OCI-LY1 (cell line): ENCODE measurements around the gene PTPRT.

ENCODE experiments used
- H2AFZ ChIP-seq: fragments of 200-600 bp; sonication (generic), shearing (Covaris generic); 2 replicates; pipeline ENCODE4 v1.6.0; 2014; ENCODE audit warnings: antibody characterized with exemption, mild to moderate bottlenecking, low read length
- H3F3A ChIP-seq: fragments of 200-600 bp; sonication (generic), shearing (Covaris generic); 2 replicates; pipeline ENCODE4 v1.6.0; 2014; ENCODE audit warnings: mild to moderate bottlenecking, antibody characterized with exemption, low read length, moderate library complexity; ENCODE audit not compliant: insufficient read depth
- H3K27ac ChIP-seq: fragments of 200-600 bp; sonication (generic); 2 replicates; pipeline ENCODE4 v1.5.1; 2014; ENCODE audit warnings: low read length, mixed run types, mild to moderate bottlenecking, low read depth; ENCODE audit not compliant: poor library complexity, severe bottlenecking
- H3K27me3 ChIP-seq: fragments of 200-600 bp; sonication (generic); 2 replicates; pipeline ENCODE4 v1.6.0; 2014; ENCODE audit warnings: antibody characterized with exemption, mild to moderate bottlenecking, low read length, moderate library complexity; ENCODE audit not compliant: insufficient read depth
- H3K36me3 ChIP-seq: fragments of 200-600 bp; sonication (generic); 2 replicates; pipeline ENCODE4 v1.6.1; 2014; ENCODE audit warnings: mild to moderate bottlenecking, antibody characterized with exemption, low read length, moderate library complexity, mixed read lengths; ENCODE audit not compliant: insufficient read depth
- H3K4me1 ChIP-seq: fragments of 200-600 bp; sonication (generic); 2 replicates; pipeline ENCODE4 v1.5.1; 2014; ENCODE audit warnings: mild to moderate bottlenecking, low read length, moderate library complexity; ENCODE audit not compliant: insufficient read depth, severe bottlenecking
- H3K4me2 ChIP-seq: fragments of 200-600 bp; sonication (generic), shearing (Covaris generic); 2 replicates; pipeline ENCODE4 v1.6.1; 2014; ENCODE audit warnings: low read length
- H3K4me3 ChIP-seq: fragments of 200-600 bp; sonication (generic); 2 replicates; pipeline ENCODE4 v1.5.1; 2014; ENCODE audit warnings: low read length, low read depth, mild to moderate bottlenecking, mixed read lengths; ENCODE audit not compliant: poor library complexity, severe bottlenecking
- H3K79me2 ChIP-seq: fragments of 200-600 bp; shearing (Covaris generic); 2 replicates; pipeline ENCODE4 v1.6.1; 2016; ENCODE audit warnings: mixed run types, low read length, mixed read lengths; ENCODE audit not compliant: insufficient read depth
- H3K9ac ChIP-seq: fragments of 200-600 bp; sonication (generic), shearing (Covaris generic); 2 replicates; pipeline ENCODE4 v1.6.1; 2014; ENCODE audit warnings: mild to moderate bottlenecking, low read length, mixed read lengths
- H3K9me2 ChIP-seq: fragments of 200-600 bp; sonication (generic), shearing (Covaris generic); 2 replicates; pipeline ENCODE4 v1.6.1; 2014; ENCODE audit warnings: low read depth, mild to moderate bottlenecking, low read length, mixed read lengths
- H3K9me3 ChIP-seq: fragments of 200-600 bp; shearing (Covaris generic); 2 replicates; pipeline ENCODE4 v1.6.1; 2014; ENCODE audit warnings: low read length, mixed read lengths
- H4K20me1 ChIP-seq: fragments of 200-600 bp; sonication (generic), shearing (Covaris generic); 2 replicates; pipeline ENCODE4 v1.6.0; 2016; ENCODE audit warnings: mild to moderate bottlenecking, low read length; ENCODE audit not compliant: insufficient read depth
- CTCF ChIP-seq: fragments of 200-600 bp; sonication (generic), shearing (Covaris generic); IDR thresholded peaks from 2 replicates; pipeline ENCODE4 v1.5.1; 2017; ENCODE audit warnings: mild to moderate bottlenecking, antibody characterized with exemption, low read length, moderate library complexity, mixed read lengths
- EZH2 ChIP-seq: fragments of 200-600 bp; sonication (generic), shearing (Covaris generic); IDR thresholded peaks from 2 replicates; pipeline ENCODE4 v1.8.0; 2017; ENCODE audit warnings: borderline replicate concordance, mixed run types, mild to moderate bottlenecking, antibody characterized with exemption, low read length, moderate library complexity, mixed read lengths

The PTPRT gene

GRCh38 chr20:42985628-42986027 is 204.1 kb downstream of the PTPRT start:
- no peak overlapping the region for H3K9ac ChIP-seq
- no peak overlapping the region for H3K27ac ChIP-seq
- H3K4me3 ChIP-seq = no peak overlapping the region
- no peaks in the 10 kb centered on the region for H3K36me3 ChIP-seq
- no peaks in the 10 kb centered on the region for H3K9me3 ChIP-seq
- H3K4me1 ChIP-seq = no peaks in the 10 kb centered on the region
- H3K79me2 ChIP-seq = no peaks in the 10 kb centered on the region
- no peaks in the 10 kb centered on the region for H4K20me1 ChIP-seq
- no peak overlapping the region for H2AFZ ChIP-seq
- H3F3A ChIP-seq = no peaks in the 10 kb centered on the region
- peaks cover 4% of the 10 kb centered on the region; the same call in 1 of the 2 replicates for H3K27me3 ChIP-seq
- no peaks in the 10 kb centered on the region for H3K9me2 ChIP-seq
- peak; percentile 32; the same call in 1 of the 2 replicates for TF ChIP-seq CTCF
- TF ChIP-seq EZH2 = no peak
- H3K4me2 ChIP-seq = no peak overlapping the region

- Histone ChIP-seq H3K4me3 (no peak overlapping the region), H4K20me1 (no peaks in the 10 kb centered on the region), H3K27ac (no peak overlapping the region), H3K79me2 (no peaks in the 10 kb centered on the region), H3K4me1 (no peaks in the 10 kb centered on the region), H3K9ac (no peak overlapping the region), H3F3A (no peaks in the 10 kb centered on the region), H3K9me2 (no peaks in the 10 kb centered on the region), H3K4me2 (no peak overlapping the region), H3K36me3 (no peaks in the 10 kb centered on the region), H2AFZ (no peak overlapping the region), H3K9me3 (no peaks in the 10 kb centered on the region), H3K27me3 (peaks cover 4% of the 10 kb centered on the region; the same call in 1 of the 2 replicates)
- TF ChIP-seq EZH2 = no peak
- no peak for TF ChIP-seq CTCF
Observed at GRCh38 chr20:42982218-42982617, 207.5 kb downstream of the PTPRT start.

- H3K27ac ChIP-seq = no peak overlapping the region
- no peaks in the 10 kb centered on the region for H3K79me2 ChIP-seq
- H3K4me1 ChIP-seq = no peaks in the 10 kb centered on the region
- no peaks in the 10 kb centered on the region for H3K9me3 ChIP-seq
- no peaks in the 10 kb centered on the region for H3F3A ChIP-seq
- no peak overlapping the region for H3K9ac ChIP-seq
- no peak for TF ChIP-seq CTCF
- TF ChIP-seq EZH2 = no peak
- H3K4me2 ChIP-seq = no peak overlapping the region
- no peaks in the 10 kb centered on the region for H3K27me3 ChIP-seq
- H4K20me1 ChIP-seq = no peaks in the 10 kb centered on the region
- no peaks in the 10 kb centered on the region for H3K36me3 ChIP-seq
- H3K4me3 ChIP-seq = no peak overlapping the region
- H2AFZ ChIP-seq = no peak overlapping the region
- no peaks in the 10 kb centered on the region for H3K9me2 ChIP-seq
Observed at GRCh38 chr20:42981253-42981652, 208.5 kb downstream of the PTPRT start.
